ENCODE measurements around the gene CDC42EP1.

The CDC42EP1 gene

GRCh38 chr22:37521236-37521739 lies 39.0 kb upstream of the CDC42EP1 start:
- Histone ChIP-seq H3K36me3 (ENCODE audit: insufficient read depth, low read length) (no peaks in the 10 kb centered on the region), H3K27me3 (ENCODE audit: insufficient read depth, low read length, poor library complexity, severe bottlenecking) (no peaks in the 10 kb centered on the region), H3K4me2 (ENCODE audit: low read depth, low read length, poor library complexity, severe bottlenecking) (no peak overlapping the region), H3K9me2 (replicated peaks; ENCODE audit: low read depth, low read length) (no peaks in the 10 kb centered on the region), H3K79me2 (ENCODE audit: insufficient read depth, low read length) (no peaks in the 10 kb centered on the region), H3K4me3 (ENCODE audit: low read length, poor library complexity, severe bottlenecking) (no peak overlapping the region), H2AFZ (ENCODE audit: low read length) (no peak overlapping the region), H3K9ac (ENCODE audit: low read depth, low read length, poor library complexity, severe bottlenecking) (no peak overlapping the region), H3K9me3 (ENCODE audit: insufficient read depth, low read depth, low read length) (no peaks in the 10 kb centered on the region), H3F3A (ENCODE audit: low read depth) (no peaks in the 10 kb centered on the region), H3K4me1 (ENCODE audit: insufficient read depth, low read length, poor library complexity, severe bottlenecking) (no peaks in the 10 kb centered on the region), H4K20me1 (ENCODE audit: insufficient read depth, low read length, poor library complexity, severe bottlenecking) (no peaks in the 10 kb centered on the region)
- TF ChIP-seq EZH2phosphoT487 (IDR thresholded peaks at IDR 0.05; ENCODE audit: borderline replicate concordance) (no peak), CTCF (conservative IDR thresholded peaks at IDR 0.05; ENCODE audit: low read length) (no peak)

DNA sequence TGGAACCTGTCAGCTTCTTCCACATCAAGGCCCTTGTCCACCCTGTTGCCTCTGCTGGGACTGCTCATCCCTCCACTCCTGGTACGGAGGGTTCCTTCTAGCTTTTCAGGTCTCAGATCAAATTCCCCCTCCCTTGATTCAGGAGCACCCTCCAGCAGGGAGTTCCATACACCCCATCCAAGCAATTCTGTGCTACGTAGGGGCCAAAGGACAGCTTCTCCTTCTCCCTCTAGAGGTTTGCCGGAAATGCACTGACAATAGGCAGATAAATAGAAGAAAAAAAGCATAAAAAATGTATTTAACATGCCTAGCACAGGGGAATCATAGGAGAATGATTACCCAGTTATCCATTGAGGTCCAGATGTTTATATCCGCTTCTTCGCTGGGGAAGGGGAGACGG lies 37.8 kb upstream of the CDC42EP1 start:
- no peak for TF ChIP-seq EZH2phosphoT487 (IDR thresholded peaks at IDR 0.05; ENCODE audit: borderline replicate concordance)
- TF ChIP-seq CTCF (conservative IDR thresholded peaks at IDR 0.05; ENCODE audit: low read length): no peak

DNA sequence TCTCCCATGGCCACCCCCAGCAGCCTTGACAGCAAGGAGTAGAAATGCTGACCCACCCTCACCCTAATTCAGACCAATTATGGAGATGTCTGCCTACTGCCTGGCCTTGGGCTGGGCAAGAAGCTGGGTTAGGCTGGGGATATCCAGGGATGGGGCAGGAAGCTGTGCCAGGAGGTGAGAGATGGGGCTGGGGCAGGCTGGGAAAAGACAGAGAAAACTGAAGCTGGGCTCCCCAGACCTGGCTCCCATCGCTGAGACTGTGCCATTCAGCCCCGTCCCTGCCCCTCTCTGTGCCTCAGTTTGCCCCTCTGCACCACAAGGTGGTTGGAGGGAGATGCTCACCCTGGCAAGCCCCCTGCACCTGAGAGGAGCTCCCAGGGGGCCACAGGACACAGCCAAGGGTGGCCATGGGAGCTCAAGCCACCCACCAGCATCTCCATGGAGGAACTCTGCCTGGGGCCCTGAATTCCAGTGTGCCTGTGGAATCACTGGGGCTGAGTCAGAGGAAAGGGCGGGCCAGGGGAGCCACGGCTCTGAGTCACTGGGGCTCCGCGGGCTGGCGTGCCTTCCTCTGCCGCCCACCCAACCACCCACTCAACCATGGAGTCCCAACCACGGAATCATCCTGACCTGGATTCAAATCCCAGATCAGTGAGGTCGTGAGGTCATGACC lies 35.1 kb upstream of the CDC42EP1 start:
- H3K9me2 ChIP-seq (replicated peaks; ENCODE audit: low read depth, low read length): no peaks in the 10 kb centered on the region
- H3K27me3 ChIP-seq (ENCODE audit: insufficient read depth, low read length, poor library complexity, severe bottlenecking): no peaks in the 10 kb centered on the region
- no peaks in the 10 kb centered on the region for H3K9me3 ChIP-seq (ENCODE audit: insufficient read depth, low read depth, low read length)
- H3K79me2 ChIP-seq (ENCODE audit: insufficient read depth, low read length): no peaks in the 10 kb centered on the region
- H3F3A ChIP-seq (ENCODE audit: low read depth): no peaks in the 10 kb centered on the region
- H3K4me3 ChIP-seq (ENCODE audit: low read length, poor library complexity, severe bottlenecking): no peak overlapping the region
- H3K36me3 ChIP-seq (ENCODE audit: insufficient read depth, low read length): no peaks in the 10 kb centered on the region
- peaks cover 6% of the 10 kb centered on the region for H3K4me1 ChIP-seq (ENCODE audit: insufficient read depth, low read length, poor library complexity, severe bottlenecking)
- H4K20me1 ChIP-seq (ENCODE audit: insufficient read depth, low read length, poor library complexity, severe bottlenecking): no peaks in the 10 kb centered on the region
- no peak overlapping the region for H3K9ac ChIP-seq (ENCODE audit: low read depth, low read length, poor library complexity, severe bottlenecking)
- H2AFZ ChIP-seq (ENCODE audit: low read length): no peak overlapping the region
- no peak overlapping the region for H3K4me2 ChIP-seq (ENCODE audit: low read depth, low read length, poor library complexity, severe bottlenecking)
- no peak for TF ChIP-seq CTCF (conservative IDR thresholded peaks at IDR 0.05; ENCODE audit: low read length)
- TF ChIP-seq EZH2phosphoT487 (IDR thresholded peaks at IDR 0.05; ENCODE audit: borderline replicate concordance): no peak

More for the DNA sequence above, 37.8 kb upstream of the CDC42EP1 start:
- Histone ChIP-seq H4K20me1 (ENCODE audit: insufficient read depth, low read length, poor library complexity, severe bottlenecking) (no peaks in the 10 kb centered on the region), H3K9me2 (replicated peaks; ENCODE audit: low read depth, low read length) (no peaks in the 10 kb centered on the region), H3K9me3 (ENCODE audit: insufficient read depth, low read depth, low read length) (no peaks in the 10 kb centered on the region), H3K4me1 (ENCODE audit: insufficient read depth, low read length, poor library complexity, severe bottlenecking) (no peaks in the 10 kb centered on the region), H3K36me3 (ENCODE audit: insufficient read depth, low read length) (no peaks in the 10 kb centered on the region), H3K9ac (ENCODE audit: low read depth, low read length, poor library complexity, severe bottlenecking) (no peak overlapping the region), H3F3A (ENCODE audit: low read depth) (no peaks in the 10 kb centered on the region), H3K4me3 (ENCODE audit: low read length, poor library complexity, severe bottlenecking) (no peak overlapping the region), H2AFZ (ENCODE audit: low read length) (no peak overlapping the region), H3K79me2 (ENCODE audit: insufficient read depth, low read length) (no peaks in the 10 kb centered on the region), H3K4me2 (ENCODE audit: low read depth, low read length, poor library complexity, severe bottlenecking) (no peak overlapping the region), H3K27me3 (ENCODE audit: insufficient read depth, low read length, poor library complexity, severe bottlenecking) (no peaks in the 10 kb centered on the region)
